GM23338 (cell line): ENCODE results near the gene RNF213. TPM values are rescaled to one million over a fixed set of nuclear protein-coding genes. Genes with fewer than 3 reads are reported as not detected.

Experiments
- ATAC-seq: fragments of 200-7000 bp; cut with Tn5 transposase; 3 replicates; pipeline ENCODE4 v1.9.1; 2020
- DNase-seq: peaks from one replicate; pipeline ENCODE4 v3.0.0-alpha.2; 2015; ENCODE audit warnings: low spot score
- H2AFZ ChIP-seq: fragments of 200-600 bp; sonication (generic); 2 replicates; pipeline ENCODE4 v1.8.0; 2016; ENCODE audit warnings: antibody characterized with exemption, mild to moderate bottlenecking, moderate library complexity
- H3F3A ChIP-seq: fragments of 200-600 bp; sonication (generic); replicated peaks from 2 replicates; pipeline ENCODE4 v1.8.0; 2017; ENCODE audit warnings: antibody characterized with exemption, mixed run types, low read depth
- H3K27ac ChIP-seq: fragments of 200-600 bp; sonication (generic); 2 replicates; pipeline ENCODE4 v1.6.1; 2016; ENCODE audit warnings: low read depth
- H3K27me3 ChIP-seq: fragments of 200-600 bp; sonication (generic); 2 replicates; pipeline ENCODE4 v1.8.0; 2016; ENCODE audit warnings: mild to moderate bottlenecking, mixed run types, moderate library complexity; ENCODE audit not compliant: insufficient read depth
- H3K36me3 ChIP-seq: fragments of 200-600 bp; sonication (generic); 2 replicates; pipeline ENCODE4 v1.8.0; 2016; ENCODE audit warnings: mild to moderate bottlenecking; ENCODE audit not compliant: insufficient read depth
- H3K4me1 ChIP-seq: fragments of 200-600 bp; sonication (generic); 2 replicates; pipeline ENCODE4 v1.8.0; 2016; ENCODE audit warnings: mild to moderate bottlenecking, moderate library complexity; ENCODE audit not compliant: insufficient read depth
- H3K4me2 ChIP-seq: fragments of 200-600 bp; sonication (generic); 2 replicates; pipeline ENCODE4 v1.7.1; 2017; ENCODE audit warnings: mixed run types
- H3K4me3 ChIP-seq: fragments of 200-600 bp; sonication (generic); 2 replicates; pipeline ENCODE4 v1.6.1; 2016; ENCODE audit warnings: mixed run types
- H3K79me2 ChIP-seq: fragments of 200-600 bp; sonication (generic); replicated peaks from 2 replicates; pipeline ENCODE4 v1.8.0; 2017; ENCODE audit warnings: mild to moderate bottlenecking; ENCODE audit not compliant: insufficient read depth
- H3K9me2 ChIP-seq: fragments of 200-600 bp; sonication (generic); 2 replicates; pipeline ENCODE4 v1.8.0; 2017; ENCODE audit not compliant: insufficient read depth
- H4K20me1 ChIP-seq: fragments of 200-600 bp; sonication (generic); replicated peaks from 2 replicates; pipeline ENCODE4 v1.8.0; 2017; ENCODE audit warnings: mild to moderate bottlenecking; ENCODE audit not compliant: insufficient read depth
- H3K27ac Mint-ChIP-seq: 2 replicates; pipeline ENCODE4 v1.8.0; 2020; ENCODE audit warnings: inconsistent platforms, mild to moderate bottlenecking, moderate library complexity, mixed read lengths
- H3K27me3 Mint-ChIP-seq: 3 replicates; pipeline ENCODE4 v1.8.0; 2022; ENCODE audit warnings: low read depth, mild to moderate bottlenecking, moderate library complexity, mixed read lengths, inconsistent platforms; ENCODE audit not compliant: insufficient read depth, poor library complexity
- H3K36me3 Mint-ChIP-seq: 3 replicates; pipeline ENCODE4 v1.8.0; 2021; ENCODE audit warnings: low read depth, mild to moderate bottlenecking, inconsistent platforms, moderate library complexity, mixed read lengths
- H3K4me1 Mint-ChIP-seq: 3 replicates; pipeline ENCODE4 v1.8.0; 2020; ENCODE audit warnings: mild to moderate bottlenecking, inconsistent platforms, mixed read lengths
- H3K4me3 Mint-ChIP-seq: 3 replicates; pipeline ENCODE4 v1.8.0; 2021; ENCODE audit warnings: moderate library complexity, mild to moderate bottlenecking, inconsistent platforms, mixed read lengths
- H3K9me3 Mint-ChIP-seq: 3 replicates; pipeline ENCODE4 v1.8.0; 2020; ENCODE audit warnings: moderate library complexity, mild to moderate bottlenecking, inconsistent platforms, mixed read lengths
- EZH2 ChIP-seq: fragments of 200-600 bp; sonication (generic); IDR thresholded peaks from one replicate; pipeline ENCODE4 v1.8.0; 2017; ENCODE audit warnings: antibody characterized with exemption, mild to moderate bottlenecking, low read depth; ENCODE audit not compliant: unreplicated experiment
- EZH2phosphoT487 ChIP-seq: fragments of 200-600 bp; sonication (generic); IDR thresholded peaks from one replicate; pipeline ENCODE4 v1.8.1; 2018; ENCODE audit warnings: antibody characterized with exemption; ENCODE audit not compliant: unreplicated experiment
- JUNB ChIP-seq: IDR thresholded peaks from one replicate; pipeline ENCODE4 v1.6.1; 2016; ENCODE audit warnings: antibody characterized with exemption; ENCODE audit not compliant: unreplicated experiment
- NANOG ChIP-seq: IDR thresholded peaks from 2 replicates; pipeline ENCODE4 v1.6.1; 2016; ENCODE audit warnings: antibody characterized with exemption, borderline replicate concordance
- POLR2AphosphoS5 ChIP-seq: IDR thresholded peaks from 2 replicates; pipeline ENCODE4 v1.6.1; 2016; ENCODE audit warnings: antibody characterized with exemption, low read depth
- STAT1 ChIP-seq: IDR thresholded peaks from one replicate; pipeline ENCODE4 v1.6.1; 2016; ENCODE audit warnings: antibody characterized with exemption; ENCODE audit not compliant: unreplicated experiment
- ZNF114 ChIP-seq: fragments of 250-450 bp; sonication (Bioruptor Pico); IDR thresholded peaks from 2 replicates; pipeline ENCODE4 v1.5.0; 2020; ENCODE audit warnings: mild to moderate bottlenecking, moderate library complexity
- ZNF331 ChIP-seq: fragments of 250-450 bp; sonication (Bioruptor Pico); IDR thresholded peaks from 2 replicates; pipeline ENCODE4 v1.5.0; 2020; ENCODE audit warnings: low read depth, mild to moderate bottlenecking, moderate library complexity
- polyA plus RNA-seq: library from polyadenylated mRNA; unstranded; fragments of >200 nt; fragmentation: Nextera tagmentation; extraction: Ambion mirVana; gene quantifications from 2 replicates; pipeline ENCODE4 v1.2.1, GENCODE V29; 2016
- total RNA-seq: library from RNA; depleted of rRNA; stranded (reverse); fragments of >200 nt; shearing (Covaris generic); gene quantifications from 2 replicates; pipeline ENCODE4 v1.2.3, GENCODE V29; 2014
- TF ChIP-seq, protein P1 (sequence below): IDR thresholded peaks from 2 replicates; pipeline ENCODE4 v1.6.1; 2016; ENCODE audit warnings: antibody characterized with exemption
- TF ChIP-seq, protein P2 (sequence below): fragments of 250-450 bp; sonication (Bioruptor Pico); IDR thresholded peaks from 2 replicates; pipeline ENCODE4 v1.5.0; 2020; ENCODE audit warnings: mild to moderate bottlenecking, moderate library complexity
- TF ChIP-seq, protein P3 (sequence below), 2 experiments: fragments of 200-600 bp in 1 of 2; sonication (generic) in 1 of 2; conservative IDR thresholded peaks; 2 replicates each; pipeline versions ENCODE4 v1.5.1 to v1.6.1; 2016 to 2017; ENCODE audit warnings: antibody characterized with exemption in 2 of 2, low read depth in 2 of 2, mild to moderate bottlenecking in 2 of 2, moderate library complexity in 1 of 2
- TF ChIP-seq, protein P4 (sequence below): IDR thresholded peaks from one replicate; pipeline ENCODE4 v1.6.1; 2018; ENCODE audit warnings: antibody characterized with exemption; ENCODE audit not compliant: unreplicated experiment

Gene RNF213
- total and polyA plus RNA-seq, 2 experiments from 2014 or later = 21.2 to 67.2 TPM

DNA sequence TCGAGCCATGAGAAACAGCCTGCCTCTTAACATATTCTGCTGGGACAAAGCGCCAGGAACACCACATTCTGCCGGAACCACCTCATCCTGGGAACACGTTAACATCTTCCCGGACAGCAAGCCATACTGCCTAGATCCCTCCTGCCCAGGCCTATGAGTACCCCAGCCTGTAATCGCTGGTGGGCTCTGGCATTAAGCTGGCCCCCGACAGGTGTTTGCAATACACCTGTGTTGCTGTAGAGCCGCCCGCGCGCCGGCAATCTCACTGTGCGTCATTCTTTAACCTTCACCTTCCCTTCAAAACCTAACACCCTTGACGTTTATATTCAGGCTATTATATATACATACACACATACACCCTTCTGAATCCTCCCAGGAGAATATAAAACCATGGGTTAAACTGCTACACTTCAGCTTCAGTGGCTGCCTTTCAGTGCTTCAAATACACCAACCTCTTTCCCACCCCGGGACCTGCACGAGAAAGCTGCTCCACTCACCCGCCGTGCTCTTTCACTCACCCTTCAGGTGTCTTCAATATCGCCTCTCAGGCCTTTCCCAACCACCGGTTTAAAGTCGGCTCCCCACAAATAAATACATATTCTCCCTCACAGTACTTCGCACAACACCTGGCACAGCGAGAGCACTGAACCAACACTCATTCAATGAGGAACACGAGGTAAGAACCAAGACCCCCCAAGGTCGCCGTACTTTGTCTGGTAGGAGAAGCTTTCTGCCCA, 153.3 kb downstream of the RNF213 start:
- DNase-seq (no peak), ATAC-seq (no peak)
- Histone ChIP-seq H3K27ac (no peak overlapping the region), H4K20me1 (peaks cover 4% of the 10 kb centered on the region; the same call in 1 of the 2 replicates), H3F3A (0 out of 2 replicates have a peak, but pooled peaks cover 3% of the 10 kb centered on the region), H2AFZ (peak overlapping the region; percentile 98), H3K4me2 (peak overlapping the region; percentile 98), H3K79me2 (0 out of 2 replicates have a peak, but pooled peaks cover 2% of the 10 kb centered on the region), H3K9me2 (no peaks in the 10 kb centered on the region), H3K27me3 (peaks cover 13% of the 10 kb centered on the region), H3K4me1 (peaks cover 3% of the 10 kb centered on the region; the same call in 1 of the 2 replicates), H3K4me3 (peak overlapping the region; percentile 93), H3K36me3 (no peaks in the 10 kb centered on the region)
- Mint-ChIP-seq H3K36me3 (peaks cover 4% of the 10 kb centered on the region; the same call in 2 of the 3 replicates), H3K4me1 (peaks cover 10% of the 10 kb centered on the region), H3K27me3 (peaks cover 24% of the 10 kb centered on the region), H3K27ac (no peak overlapping the region), H3K4me3 (peak overlapping the region; percentile 91), H3K9me3 (no peaks in the 10 kb centered on the region; the same call in 2 of the 3 replicates)
- TF ChIP-seq STAT1 (no peak), EZH2 (no peak), ZNF114 (CRISPR knock-in tag) (no peak), EZH2phosphoT487 (no peak), NANOG (no peak), POLR2AphosphoS5 (no peak), ZNF331 (CRISPR knock-in tag) (no peak), JUNB (no peak)
- TF ChIP-seq, protein P1, sequence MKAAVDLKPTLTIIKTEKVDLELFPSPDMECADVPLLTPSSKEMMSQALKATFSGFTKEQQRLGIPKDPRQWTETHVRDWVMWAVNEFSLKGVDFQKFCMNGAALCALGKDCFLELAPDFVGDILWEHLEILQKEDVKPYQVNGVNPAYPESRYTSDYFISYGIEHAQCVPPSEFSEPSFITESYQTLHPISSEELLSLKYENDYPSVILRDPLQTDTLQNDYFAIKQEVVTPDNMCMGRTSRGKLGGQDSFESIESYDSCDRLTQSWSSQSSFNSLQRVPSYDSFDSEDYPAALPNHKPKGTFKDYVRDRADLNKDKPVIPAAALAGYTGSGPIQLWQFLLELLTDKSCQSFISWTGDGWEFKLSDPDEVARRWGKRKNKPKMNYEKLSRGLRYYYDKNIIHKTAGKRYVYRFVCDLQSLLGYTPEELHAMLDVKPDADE = no peak
- TF ChIP-seq, protein P2, sequence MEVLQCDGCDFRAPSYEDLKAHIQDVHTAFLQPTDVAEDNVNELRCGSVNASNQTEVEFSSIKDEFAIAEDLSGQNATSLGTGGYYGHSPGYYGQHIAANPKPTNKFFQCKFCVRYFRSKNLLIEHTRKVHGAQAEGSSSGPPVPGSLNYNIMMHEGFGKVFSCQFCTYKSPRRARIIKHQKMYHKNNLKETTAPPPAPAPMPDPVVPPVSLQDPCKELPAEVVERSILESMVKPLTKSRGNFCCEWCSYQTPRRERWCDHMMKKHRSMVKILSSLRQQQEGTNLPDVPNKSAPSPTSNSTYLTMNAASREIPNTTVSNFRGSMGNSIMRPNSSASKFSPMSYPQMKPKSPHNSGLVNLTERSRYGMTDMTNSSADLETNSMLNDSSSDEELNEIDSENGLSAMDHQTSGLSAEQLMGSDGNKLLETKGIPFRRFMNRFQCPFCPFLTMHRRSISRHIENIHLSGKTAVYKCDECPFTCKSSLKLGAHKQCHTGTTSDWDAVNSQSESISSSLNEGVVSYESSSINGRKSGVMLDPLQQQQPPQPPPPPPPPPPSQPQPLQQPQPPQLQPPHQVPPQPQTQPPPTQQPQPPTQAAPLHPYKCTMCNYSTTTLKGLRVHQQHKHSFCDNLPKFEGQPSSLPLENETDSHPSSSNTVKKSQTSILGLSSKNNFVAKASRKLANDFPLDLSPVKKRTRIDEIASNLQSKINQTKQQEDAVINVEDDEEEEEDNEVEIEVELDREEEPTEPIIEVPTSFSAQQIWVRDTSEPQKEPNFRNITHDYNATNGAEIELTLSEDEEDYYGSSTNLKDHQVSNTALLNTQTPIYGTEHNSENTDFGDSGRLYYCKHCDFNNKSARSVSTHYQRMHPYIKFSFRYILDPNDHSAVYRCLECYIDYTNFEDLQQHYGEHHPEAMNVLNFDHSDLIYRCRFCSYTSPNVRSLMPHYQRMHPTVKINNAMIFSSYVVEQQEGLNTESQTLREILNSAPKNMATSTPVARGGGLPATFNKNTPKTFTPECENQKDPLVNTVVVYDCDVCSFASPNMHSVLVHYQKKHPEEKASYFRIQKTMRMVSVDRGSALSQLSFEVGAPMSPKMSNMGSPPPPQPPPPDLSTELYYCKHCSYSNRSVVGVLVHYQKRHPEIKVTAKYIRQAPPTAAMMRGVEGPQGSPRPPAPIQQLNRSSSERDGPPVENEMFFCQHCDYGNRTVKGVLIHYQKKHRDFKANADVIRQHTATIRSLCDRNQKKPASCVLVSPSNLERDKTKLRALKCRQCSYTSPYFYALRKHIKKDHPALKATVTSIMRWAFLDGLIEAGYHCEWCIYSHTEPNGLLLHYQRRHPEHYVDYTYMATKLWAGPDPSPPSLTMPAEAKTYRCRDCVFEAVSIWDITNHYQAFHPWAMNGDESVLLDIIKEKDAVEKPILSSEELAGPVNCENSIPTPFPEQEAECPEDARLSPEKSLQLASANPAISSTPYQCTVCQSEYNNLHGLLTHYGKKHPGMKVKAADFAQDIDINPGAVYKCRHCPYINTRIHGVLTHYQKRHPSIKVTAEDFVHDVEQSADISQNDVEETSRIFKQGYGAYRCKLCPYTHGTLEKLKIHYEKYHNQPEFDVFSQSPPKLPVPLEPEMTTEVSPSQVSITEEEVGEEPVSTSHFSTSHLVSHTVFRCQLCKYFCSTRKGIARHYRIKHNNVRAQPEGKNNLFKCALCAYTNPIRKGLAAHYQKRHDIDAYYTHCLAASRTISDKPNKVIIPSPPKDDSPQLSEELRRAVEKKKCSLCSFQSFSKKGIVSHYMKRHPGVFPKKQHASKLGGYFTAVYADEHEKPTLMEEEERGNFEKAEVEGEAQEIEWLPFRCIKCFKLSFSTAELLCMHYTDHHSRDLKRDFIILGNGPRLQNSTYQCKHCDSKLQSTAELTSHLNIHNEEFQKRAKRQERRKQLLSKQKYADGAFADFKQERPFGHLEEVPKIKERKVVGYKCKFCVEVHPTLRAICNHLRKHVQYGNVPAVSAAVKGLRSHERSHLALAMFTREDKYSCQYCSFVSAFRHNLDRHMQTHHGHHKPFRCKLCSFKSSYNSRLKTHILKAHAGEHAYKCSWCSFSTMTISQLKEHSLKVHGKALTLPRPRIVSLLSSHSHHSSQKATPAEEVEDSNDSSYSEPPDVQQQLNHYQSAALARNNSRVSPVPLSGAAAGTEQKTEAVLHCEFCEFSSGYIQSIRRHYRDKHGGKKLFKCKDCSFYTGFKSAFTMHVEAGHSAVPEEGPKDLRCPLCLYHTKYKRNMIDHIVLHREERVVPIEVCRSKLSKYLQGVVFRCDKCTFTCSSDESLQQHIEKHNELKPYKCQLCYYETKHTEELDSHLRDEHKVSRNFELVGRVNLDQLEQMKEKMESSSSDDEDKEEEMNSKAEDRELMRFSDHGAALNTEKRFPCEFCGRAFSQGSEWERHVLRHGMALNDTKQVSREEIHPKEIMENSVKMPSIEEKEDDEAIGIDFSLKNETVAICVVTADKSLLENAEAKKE (CRISPR knock-in tag) = no peak
- TF ChIP-seq, protein P3, sequence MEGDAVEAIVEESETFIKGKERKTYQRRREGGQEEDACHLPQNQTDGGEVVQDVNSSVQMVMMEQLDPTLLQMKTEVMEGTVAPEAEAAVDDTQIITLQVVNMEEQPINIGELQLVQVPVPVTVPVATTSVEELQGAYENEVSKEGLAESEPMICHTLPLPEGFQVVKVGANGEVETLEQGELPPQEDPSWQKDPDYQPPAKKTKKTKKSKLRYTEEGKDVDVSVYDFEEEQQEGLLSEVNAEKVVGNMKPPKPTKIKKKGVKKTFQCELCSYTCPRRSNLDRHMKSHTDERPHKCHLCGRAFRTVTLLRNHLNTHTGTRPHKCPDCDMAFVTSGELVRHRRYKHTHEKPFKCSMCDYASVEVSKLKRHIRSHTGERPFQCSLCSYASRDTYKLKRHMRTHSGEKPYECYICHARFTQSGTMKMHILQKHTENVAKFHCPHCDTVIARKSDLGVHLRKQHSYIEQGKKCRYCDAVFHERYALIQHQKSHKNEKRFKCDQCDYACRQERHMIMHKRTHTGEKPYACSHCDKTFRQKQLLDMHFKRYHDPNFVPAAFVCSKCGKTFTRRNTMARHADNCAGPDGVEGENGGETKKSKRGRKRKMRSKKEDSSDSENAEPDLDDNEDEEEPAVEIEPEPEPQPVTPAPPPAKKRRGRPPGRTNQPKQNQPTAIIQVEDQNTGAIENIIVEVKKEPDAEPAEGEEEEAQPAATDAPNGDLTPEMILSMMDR (conservative IDR thresholded peaks at IDR 0.05; ENCODE audit: low read depth in 2 of 2) = no peak
- TF ChIP-seq, protein P4, sequence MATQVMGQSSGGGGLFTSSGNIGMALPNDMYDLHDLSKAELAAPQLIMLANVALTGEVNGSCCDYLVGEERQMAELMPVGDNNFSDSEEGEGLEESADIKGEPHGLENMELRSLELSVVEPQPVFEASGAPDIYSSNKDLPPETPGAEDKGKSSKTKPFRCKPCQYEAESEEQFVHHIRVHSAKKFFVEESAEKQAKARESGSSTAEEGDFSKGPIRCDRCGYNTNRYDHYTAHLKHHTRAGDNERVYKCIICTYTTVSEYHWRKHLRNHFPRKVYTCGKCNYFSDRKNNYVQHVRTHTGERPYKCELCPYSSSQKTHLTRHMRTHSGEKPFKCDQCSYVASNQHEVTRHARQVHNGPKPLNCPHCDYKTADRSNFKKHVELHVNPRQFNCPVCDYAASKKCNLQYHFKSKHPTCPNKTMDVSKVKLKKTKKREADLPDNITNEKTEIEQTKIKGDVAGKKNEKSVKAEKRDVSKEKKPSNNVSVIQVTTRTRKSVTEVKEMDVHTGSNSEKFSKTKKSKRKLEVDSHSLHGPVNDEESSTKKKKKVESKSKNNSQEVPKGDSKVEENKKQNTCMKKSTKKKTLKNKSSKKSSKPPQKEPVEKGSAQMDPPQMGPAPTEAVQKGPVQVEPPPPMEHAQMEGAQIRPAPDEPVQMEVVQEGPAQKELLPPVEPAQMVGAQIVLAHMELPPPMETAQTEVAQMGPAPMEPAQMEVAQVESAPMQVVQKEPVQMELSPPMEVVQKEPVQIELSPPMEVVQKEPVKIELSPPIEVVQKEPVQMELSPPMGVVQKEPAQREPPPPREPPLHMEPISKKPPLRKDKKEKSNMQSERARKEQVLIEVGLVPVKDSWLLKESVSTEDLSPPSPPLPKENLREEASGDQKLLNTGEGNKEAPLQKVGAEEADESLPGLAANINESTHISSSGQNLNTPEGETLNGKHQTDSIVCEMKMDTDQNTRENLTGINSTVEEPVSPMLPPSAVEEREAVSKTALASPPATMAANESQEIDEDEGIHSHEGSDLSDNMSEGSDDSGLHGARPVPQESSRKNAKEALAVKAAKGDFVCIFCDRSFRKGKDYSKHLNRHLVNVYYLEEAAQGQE = no peak
